ENCODE measurements around the gene RSRP1. TPM values are rescaled to one million over a fixed set of nuclear protein-coding genes. Genes with fewer than 3 reads are reported as not detected.
A peak's percentile ranks its signal among the peaks of the same experiment; 100 is the strongest.

RSRP1 gene
- total and polyA plus RNA-seq, 2 donors (not counting 1 experiment from before 2014, with no cell fraction given): 387 to 482 TPM

- Histone ChIP-seq H3K4me2 (replicated peaks; ENCODE audit: low read depth, low read length, poor library complexity, severe bottlenecking) (peak overlapping the region; percentile 94), H3K4me3 (ENCODE audit: control extremely low read depth in 1 of 5, extremely low read depth in 1 of 5, insufficient read depth in 1 of 5, low read depth in 2 of 5, low read length in 4 of 5) (peak overlapping the region; percentile 81 to 99 (median 95)), H4K20me1 (ENCODE audit: control insufficient read depth, insufficient read depth, low read length, poor library complexity, severe bottlenecking) (peaks cover 10% of the 10 kb centered on the region), H3K9ac (ENCODE audit: low read length) (peak overlapping the region; percentile 99), H3K4me1 (ENCODE audit: control insufficient read depth in 2 of 2, insufficient read depth in 2 of 2, low read length in 2 of 2) (peaks cover 28 to 41% of the 10 kb centered on the region in 2 donors), H3K27ac (ENCODE audit: low read length in 2 of 2) (peak overlapping the region; percentile 91 to 96), H3K36me3 (replicated peaks in 1 of 2; ENCODE audit: control extremely low read depth in 1 of 2, control insufficient read depth in 1 of 2, extremely low read depth in 1 of 2, insufficient read depth in 2 of 2, low read length in 1 of 2) (peaks cover 7 to 32% of the 10 kb centered on the region in 2 experiments), H3K79me2 (ENCODE audit: control insufficient read depth, insufficient read depth, low read length) (peaks cover 69% of the 10 kb centered on the region), H3K9me3 (ENCODE audit: control extremely low read depth in 1 of 3, control insufficient read depth in 2 of 3, insufficient read depth in 1 of 3, low read length in 2 of 3) (no peaks in the 10 kb centered on the region), H3K27me3 (replicated peaks in 1 of 4; ENCODE audit: control extremely low read depth in 1 of 4, control insufficient read depth in 3 of 4, insufficient read depth in 4 of 4, low read length in 3 of 4) (no peaks in the 10 kb centered on the region), H2AFZ (ENCODE audit: insufficient read depth, low read depth, low read length, poor library complexity, severe bottlenecking) (peak overlapping the region; percentile 86)
- WGBS (ENCODE audit: insufficient coverage): 17% methylated on average over 7 of the region's 13 CpGs
- ChIA-PET CTCF (interaction anchor here (1.3 to 1.8 kb wide), 5 partner anchors 10 to 385 kb away, joined by 3 to 10 read pairs (median 6); partner anchors contain the start of gene RSRP1), POLR2A (interaction anchor here (0.5 to 2.4 kb wide), 10 partner anchors 8 to 303 kb away, joined by 3 to 16 read pairs (median 6); partner anchors contain the start of genes MACO1, RSRP1 and RUNX3)
- no peak overlapping the region for H3K4me3 Mint-ChIP-seq
- H3K4me1 Mint-ChIP-seq: peaks cover 39% of the 10 kb centered on the region
- H3K9me3 Mint-ChIP-seq (ENCODE audit: insufficient read depth): no peaks in the 10 kb centered on the region
- TF ChIP-seq CTCF (IDR thresholded peaks at IDR 0.05): no peak
- TF ChIP-seq EZH2 (IDR thresholded peaks at IDR 0.05; ENCODE audit: borderline replicate concordance, insufficient read depth, low read depth, low read length, poor library complexity, severe bottlenecking): no peak
- peak; percentile 78 for DNase-seq
- intact Hi-C loops (cut with micrococcal nuclease): loop anchor here (1.0 to 5.0 kb wide), 6 partner anchors 7 to 766 kb away; partner anchors contain the start of genes MACO1, PAFAH2, RSRP1 and TMEM50A
- H3K27me3 Mint-ChIP-seq: no peaks in the 10 kb centered on the region
- H3K27ac Mint-ChIP-seq: no peak overlapping the region
- ATAC-seq (ENCODE audit: low read depth): peak; percentile 48
These were observed 14.1 kb downstream of the RSRP1 start for GRCh38 chr1:25232866-25233784.
